Measurements from ENCODE around the gene JKAMP.

Gene JKAMP

GRCh38 chr14:59481407-59481806 lies 2.9 kb upstream of the JKAMP start:
- DNase-seq (ENCODE audit: low read depth), result no peak

GRCh38 chr14:59481871-59482540 lies 2.3 kb upstream of the JKAMP start:
- DNase-seq (ENCODE audit: low read depth), result peak; percentile 64

GRCh38 chr14:59482541-59483331 lies 1.6 kb upstream of the JKAMP start:
- peak; percentile 89 for DNase-seq (ENCODE audit: low read depth)

DNA sequence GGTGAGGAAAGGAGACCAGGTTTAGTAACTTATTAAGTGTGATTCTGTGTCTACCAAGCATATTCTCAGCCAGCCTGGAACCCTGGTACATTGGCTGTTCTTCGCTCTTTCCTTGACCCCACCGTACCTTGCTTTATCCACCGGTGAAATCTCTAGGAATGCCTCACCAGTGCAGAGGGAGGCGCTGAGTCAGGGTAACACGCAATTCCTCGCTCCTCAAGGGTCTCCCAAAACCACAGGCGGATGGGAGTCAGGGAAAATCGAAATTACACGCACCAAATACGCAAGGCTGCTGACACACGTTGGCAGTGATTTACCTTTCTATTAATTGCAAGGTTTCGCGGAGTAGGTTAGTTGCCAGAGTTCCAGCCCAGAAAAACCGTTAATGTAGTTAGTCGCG lies 954 bp upstream of the JKAMP start:
- peak; percentile 25 for DNase-seq (ENCODE audit: low read depth)

GRCh38 chr14:59484639-59485175 lies 390 bp downstream of the JKAMP start:
- peak; percentile 16 for DNase-seq (ENCODE audit: low read depth)

DNA sequence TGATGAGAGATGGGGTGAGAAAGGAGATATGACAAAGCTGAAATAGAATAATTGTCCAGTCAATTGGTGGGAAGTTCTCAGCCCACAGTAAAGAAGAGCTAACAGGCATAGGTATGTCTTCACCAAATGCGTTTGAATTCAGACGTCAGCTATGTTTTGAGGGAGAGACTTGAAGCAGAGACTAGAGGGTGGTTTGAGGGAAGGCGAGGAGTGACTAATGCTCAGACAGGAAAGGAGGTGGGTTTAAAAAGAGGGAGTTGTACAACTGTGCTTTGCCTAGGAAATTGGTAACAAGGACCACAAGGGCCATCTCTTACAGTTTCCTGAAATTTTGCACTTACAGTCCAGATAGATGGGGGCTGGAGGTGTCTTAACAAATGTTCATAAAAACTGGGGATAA lies 6.4 kb downstream of the JKAMP start:
- DNase-seq (ENCODE audit: low read depth), result no peak

GRCh38 chr14:59492384-59492783 lies 8.1 kb downstream of the JKAMP start:
- no peak for DNase-seq (ENCODE audit: low read depth)

DNA sequence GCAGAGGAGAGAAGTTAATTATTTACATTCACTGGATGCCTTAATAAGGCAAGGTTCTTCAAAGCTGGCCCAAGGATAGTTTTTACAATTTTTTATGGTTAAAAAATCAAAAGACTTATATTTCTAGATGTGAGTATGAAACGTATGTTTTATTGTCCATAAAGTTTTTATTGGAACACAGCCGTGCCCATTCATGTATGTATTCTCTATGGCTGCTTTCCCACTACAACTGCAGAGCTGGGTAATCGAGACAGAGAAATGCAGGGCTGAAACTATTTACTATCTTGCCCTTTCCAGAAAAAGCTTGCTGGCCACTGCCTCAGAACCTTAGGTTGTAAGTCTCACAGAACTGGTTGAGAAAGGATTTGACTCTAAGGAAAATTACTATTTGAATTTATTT lies 16.4 kb downstream of the JKAMP start:
- no peak for DNase-seq (ENCODE audit: low read depth)

GRCh38 chr14:59503256-59503655 lies 18.9 kb downstream of the JKAMP start:
- DNase-seq (ENCODE audit: low read depth), result no peak

GRCh38 chr14:59507063-59507751 lies 22.9 kb downstream of the JKAMP start:
- no peak for DNase-seq (ENCODE audit: low read depth)

DNA sequence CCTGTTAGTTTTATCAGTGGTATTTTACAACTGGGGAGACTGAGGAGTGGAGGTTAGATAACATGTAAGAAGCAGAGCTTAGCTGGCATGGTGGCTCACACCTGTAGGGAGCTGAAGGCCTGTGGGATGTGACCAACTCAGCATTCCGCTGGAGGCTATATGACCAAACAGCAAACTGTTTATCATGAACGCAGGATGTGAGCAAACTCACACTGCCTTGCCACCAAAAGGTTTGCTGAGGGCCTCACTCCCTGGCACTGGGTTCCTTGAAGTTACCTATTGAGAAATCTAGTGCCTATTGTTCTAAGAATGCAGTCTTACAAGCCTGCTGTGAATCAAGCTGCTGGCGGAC lies 23.4 kb downstream of the JKAMP start:
- no peak for DNase-seq (ENCODE audit: low read depth)

- DNase-seq (ENCODE audit: low read depth), result no peak
Measured at GRCh38 chr14:59509101-59509500, 24.8 kb downstream of the JKAMP start.

GRCh38 chr14:59510001-59510400 lies 25.7 kb downstream of the JKAMP start:
- no peak for DNase-seq (ENCODE audit: low read depth)

- no peak for DNase-seq (ENCODE audit: low read depth)
Measured at GRCh38 chr14:59510966-59511365, 26.6 kb downstream of the JKAMP start.

- no peak for DNase-seq (ENCODE audit: low read depth)
Measured at GRCh38 chr14:59511916-59512575, 27.7 kb downstream of the JKAMP start.

GRCh38 chr14:59520224-59520623 lies 35.9 kb downstream of the JKAMP start:
- no peak for DNase-seq (ENCODE audit: low read depth)

DNA sequence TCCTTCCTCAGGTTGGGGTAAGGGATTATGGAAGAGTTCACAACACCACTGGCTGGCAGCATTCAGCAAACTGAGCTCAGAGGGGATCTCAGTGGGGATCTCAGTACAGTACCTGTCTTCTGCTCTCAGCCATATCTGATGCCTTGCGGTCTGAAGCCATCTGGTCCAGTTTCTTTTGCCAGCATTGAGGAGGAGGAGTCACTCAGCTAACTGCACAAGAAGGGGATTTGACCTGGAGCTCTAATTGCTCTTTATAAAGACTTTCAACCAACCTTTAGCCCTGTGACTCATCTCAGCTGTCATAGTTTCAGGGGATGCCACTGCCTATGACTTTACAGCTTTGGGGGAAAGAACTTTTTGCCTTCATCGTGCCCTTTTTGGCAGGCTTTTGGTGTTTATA lies 44.9 kb downstream of the JKAMP start:
- DNase-seq (ENCODE audit: low read depth), result no peak

DNA sequence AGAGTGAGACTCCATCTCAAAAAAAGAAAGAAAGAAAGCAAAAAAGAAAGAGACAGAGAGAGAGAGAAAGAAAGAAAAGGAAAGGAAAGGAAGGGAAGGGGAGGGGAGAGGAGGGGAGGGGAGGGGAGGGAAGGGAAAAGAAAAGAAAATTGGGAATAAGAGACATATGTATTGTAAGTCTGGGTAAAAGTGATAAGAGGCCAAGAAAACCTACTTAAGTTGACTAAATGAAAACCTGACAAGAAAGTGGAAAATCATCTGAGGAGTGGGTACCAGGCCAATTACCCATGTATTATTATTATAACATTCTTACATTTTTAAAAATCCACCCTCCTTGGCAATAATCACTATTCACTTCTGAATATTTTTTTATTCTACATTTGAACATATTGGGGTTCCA lies 46.0 kb downstream of the JKAMP start:
- DNase-seq (ENCODE audit: low read depth), result no peak

DNA sequence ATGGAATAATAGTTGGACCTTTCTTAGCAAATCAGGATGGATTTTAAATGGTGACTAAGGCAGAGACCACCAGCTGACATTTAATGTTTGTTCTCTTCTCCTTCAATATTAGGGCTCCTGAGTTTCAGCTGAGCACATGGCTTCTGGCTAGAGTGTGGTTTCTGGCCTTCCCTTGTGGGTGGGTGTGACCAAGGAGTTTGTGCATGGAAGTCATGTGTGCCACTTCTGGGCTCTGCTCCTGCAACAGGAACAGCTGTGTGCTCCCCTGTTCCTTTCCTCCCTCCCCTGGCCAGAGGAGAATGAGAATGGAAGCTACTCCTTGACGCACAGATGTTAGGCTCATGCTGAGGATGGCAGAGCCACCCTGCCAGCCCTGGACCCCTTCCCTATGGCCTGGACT lies 48.1 kb downstream of the JKAMP start:
- DNase-seq (ENCODE audit: low read depth), result no peak

DNA sequence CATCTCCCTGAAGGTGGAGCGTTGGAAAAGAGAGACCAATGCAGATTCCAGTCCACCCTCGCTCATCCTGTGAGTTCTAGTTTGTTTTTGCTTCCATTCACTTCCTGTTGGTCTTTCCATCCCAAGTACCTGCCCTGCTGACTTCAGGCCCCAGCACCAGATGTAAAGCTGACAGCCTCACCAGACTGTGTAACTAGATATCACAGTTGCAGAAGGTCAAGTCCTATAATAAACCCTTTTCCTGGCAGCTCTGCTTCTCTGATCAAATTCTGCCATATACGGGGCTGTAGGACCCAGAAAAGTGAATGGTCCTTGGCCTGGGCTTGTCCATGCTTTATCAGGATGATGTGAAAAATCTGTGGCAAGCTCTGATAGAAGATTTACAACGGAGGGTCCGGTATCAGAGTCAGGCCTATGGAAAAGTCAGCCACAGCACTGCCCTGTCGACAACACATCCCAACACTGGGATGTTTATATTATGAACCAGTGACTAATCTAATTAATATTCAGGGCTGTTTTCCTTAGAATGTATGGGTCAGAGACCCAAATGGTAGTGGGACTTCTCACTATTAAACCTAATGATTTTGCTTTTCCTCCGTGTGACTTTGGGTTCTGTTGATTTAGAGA lies 50.2 kb downstream of the JKAMP start:
- DNase-seq (ENCODE audit: low read depth), result no peak

GRCh38 chr14:59537476-59537875 lies 53.2 kb downstream of the JKAMP start:
- no peak for DNase-seq (ENCODE audit: low read depth)

- DNase-seq (ENCODE audit: low read depth), result no peak
Measured at GRCh38 chr14:59538936-59539335, 54.6 kb downstream of the JKAMP start.

Measured in HS-5 (cell line).